NCI-H2196 (cell line): ENCODE measurements around the gene LDLRAD3.
A peak's percentile ranks its signal among the peaks of the same experiment; 100 is the strongest.
"Not testable (repeated sequence)": the region's sequence is repeated elsewhere in the genome, so short reads cannot be mapped to it uniquely, and the experiment has no call there.

Source experiments
- DNase-seq: peaks from one replicate; lab custom pipeline; 2025; ENCODE audit not compliant: unreplicated experiment; lab: John Stamatoyannopoulos, UW

LDLRAD3 gene

DNA sequence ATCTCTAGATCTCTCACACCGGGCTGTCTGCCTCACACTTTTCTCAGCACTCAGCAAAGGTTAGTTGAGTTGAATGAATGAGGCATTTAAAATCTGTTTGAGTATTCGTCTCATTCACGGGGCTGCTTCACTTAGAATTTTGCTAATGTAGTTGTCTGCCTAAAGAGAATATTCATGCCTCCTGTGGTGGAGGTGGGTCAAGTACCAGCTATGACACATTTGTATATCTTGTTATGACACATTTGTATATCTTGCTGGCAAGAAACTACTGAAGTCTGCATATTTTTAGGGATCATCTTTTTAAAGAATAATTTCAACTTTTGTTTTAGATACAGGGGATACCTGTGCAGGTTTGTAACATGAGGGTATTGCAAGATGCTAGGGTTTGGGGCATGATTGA is 43.1 kb downstream of the LDLRAD3 start:
- no peak for DNase-seq

DNA sequence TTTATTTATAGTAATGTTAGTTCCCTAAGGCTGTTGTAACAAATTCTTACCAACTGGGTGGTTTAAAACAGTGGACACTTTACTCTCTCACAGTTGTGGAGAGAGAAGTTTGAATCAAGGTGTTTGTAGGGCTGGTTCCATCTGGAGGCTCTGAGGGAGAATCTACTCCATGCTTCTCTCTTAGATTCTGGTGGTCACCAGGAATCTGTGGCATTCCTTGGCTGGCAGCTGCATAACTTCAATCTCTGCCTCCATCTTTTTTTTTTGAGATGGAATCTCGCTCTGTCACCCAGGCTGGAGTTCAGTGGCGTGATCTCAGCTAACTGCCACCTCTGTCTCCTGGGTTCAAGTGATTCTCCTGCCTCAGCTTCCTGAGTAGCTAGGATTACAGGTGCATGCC is 46.3 kb downstream of the LDLRAD3 start:
- DNase-seq, result no peak

DNA sequence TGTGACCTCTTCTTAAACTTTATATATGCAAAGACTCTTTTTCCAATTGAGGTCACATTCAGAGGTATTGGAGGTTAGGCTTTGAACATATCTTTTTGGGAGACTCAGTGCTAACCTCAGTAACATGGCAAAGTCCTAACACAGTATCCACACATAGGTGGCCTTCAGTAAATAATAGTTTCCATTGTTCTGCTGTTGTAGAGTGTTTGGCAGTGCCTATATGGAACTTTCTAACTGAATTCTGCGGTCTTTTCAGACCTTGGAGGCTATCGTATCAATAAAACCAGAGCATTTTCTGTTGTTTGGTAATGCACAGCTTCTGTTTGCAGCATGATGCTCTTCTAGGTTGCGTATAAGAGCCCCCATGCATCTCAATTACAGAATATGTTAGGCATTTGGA is 47.0 kb downstream of the LDLRAD3 start:
- no peak for DNase-seq

DNA sequence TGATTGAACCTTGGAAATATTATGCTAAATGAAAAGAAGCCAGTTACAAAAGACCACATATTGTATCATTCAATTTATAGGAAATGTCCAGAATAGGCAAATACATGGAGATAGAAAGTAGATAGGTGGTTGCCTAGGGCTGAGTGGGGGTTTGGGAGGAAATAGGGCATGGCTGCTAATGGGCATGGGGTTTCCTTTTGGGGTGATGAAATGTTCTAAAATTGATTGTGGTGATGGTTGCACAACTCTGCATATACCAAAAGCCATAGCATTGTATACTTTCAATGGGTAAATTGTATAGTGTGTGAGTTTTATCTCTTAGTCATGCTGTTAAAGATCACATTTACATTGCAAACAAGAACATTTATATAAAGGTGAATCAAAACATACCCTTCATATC is 48.7 kb downstream of the LDLRAD3 start:
- no peak for DNase-seq

DNA sequence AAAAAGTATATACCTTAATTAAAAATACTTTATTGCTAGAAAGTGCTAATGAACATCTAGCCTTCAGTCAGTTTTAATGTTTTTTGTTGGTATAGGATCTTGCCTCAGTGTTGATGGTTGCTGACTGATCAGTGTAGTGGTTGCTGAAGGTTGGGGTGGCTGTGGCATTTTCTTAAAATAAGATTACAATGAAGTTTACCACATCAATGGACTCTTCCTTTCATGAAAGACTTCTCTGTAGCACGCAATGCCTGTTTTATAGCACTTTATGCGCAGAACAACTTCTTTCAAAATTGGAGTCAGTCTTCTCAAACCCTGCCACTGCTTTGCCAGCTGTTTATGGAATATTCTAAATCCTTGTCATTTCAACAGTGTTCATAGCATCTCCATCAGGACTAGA is 50.6 kb downstream of the LDLRAD3 start:
- no peak for DNase-seq

DNA sequence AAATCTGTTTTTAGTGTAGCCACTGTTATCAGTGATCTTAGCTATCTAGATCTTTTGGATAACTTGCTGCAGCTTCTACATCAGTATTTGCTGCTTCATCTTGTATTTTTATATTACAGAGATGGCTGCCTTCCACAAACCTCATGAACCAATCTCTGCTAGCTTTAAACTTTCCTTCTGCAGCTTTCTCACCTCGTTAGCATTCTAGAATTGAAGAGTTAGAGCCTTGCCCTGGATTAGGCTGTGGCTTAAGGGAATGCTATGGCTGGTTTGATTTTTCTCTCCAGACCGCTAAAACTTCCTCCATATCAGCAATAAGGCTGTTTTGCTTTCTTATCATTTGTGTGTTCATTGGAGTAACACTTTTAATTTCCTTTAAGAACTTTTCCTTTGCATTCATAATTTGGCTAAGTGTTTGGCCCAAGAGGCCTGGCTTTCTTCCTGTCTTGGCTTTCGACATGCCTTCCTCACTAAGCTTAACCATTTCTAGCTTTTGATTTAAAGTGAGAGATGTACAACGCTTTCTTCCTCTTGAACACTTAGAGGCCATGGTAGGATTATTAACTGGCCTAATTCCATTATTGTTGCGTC is 51.9 kb downstream of the LDLRAD3 start:
- DNase-seq, result no peak

DNA sequence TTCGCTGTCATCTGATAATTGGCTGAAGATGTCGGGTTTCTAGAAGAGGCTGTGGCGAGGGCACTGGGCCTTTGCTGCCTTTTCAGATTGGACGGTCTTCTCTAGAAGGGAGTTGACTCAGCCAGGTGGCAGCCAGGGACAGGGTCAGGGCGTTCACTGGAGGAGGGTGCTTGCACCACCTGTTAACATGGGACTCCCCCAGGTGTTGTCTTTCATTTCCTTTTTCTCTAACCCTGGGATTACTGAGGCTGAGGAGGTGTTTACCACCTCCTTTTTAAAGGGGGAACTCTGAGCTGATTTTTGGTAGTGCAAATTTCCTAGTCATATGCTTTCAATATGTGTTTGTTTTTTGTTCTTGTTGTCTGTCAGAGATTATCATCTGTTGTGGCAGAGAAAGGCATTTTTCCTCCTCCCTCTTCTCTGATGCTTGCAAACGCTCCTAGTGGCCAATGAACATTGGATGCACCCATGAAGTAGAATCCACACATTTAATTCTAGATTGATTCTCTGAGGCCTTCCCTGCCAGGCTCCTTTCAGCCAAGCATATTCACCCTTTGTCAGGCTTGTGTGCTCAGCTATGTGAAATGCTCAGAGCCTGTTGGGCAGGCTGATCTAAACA is 54.1 kb downstream of the LDLRAD3 start:
- no peak for DNase-seq

DNA sequence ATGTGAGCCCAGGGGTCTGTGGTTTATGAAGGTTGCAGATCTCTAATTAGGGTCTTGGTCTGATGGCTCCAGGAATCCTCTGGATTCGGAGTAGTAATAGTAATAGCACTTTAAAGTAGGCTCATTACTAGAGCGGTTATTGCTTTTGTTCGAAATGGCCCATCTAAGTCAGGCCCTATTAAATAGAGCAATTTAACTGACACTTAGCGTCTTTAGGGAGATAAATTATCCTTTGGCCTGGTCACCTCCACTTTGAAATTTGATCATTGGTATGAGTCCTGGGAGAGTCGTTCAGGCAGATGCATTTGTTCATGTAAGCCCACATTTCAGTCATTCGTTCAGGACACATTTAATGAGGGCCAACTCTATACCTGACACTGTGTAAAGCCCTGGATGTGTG is 54.8 kb downstream of the LDLRAD3 start:
- no peak for DNase-seq

DNA sequence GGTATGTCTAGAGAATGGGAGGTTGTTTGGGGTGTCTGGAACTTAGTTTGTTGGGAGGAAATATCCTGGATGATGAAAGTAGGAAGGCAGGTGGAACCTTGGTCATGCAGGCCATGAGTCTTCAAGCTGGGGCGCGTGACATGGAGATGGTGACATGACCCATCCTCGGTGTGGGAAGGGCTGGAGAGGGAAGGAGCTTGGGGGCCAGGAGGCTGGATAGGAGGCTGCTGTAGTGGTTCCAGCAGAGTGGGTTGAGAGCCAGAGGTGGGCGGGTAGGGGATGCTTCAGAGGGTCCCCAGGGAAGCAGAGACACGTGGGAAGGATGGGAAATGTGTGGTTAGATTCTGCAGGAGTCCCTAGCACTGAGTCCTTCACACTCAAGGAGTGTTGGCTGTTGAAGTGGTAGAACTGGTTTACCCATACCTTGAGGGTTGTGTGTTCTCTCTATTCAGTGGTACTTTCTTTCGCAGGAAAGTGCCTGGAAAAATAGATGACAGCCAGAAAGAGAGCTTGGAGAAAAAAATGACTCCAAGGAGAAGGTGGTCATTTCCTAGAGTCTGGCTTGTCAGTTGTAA is 56.8 kb downstream of the LDLRAD3 start:
- DNase-seq, result peak; percentile 48

DNA sequence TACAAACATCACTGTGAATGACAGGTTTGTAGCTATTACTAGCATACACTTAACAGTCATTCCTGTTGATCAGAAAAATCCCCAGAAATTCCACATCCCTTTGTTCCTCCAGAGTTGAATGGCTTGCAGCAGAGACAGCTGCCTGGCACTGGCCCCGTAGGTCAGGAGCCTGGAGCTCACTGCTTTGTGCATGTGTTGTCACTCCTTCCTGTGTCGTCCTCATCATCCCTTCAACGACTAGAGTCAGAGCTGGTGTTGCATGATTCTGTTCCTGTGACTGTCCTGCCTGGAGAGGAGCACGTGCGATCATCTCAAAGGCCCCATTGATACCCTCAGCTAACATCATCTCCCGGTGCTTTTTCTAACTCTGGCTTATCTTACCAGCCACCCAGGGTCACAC is 58.3 kb downstream of the LDLRAD3 start:
- no peak for DNase-seq

DNA sequence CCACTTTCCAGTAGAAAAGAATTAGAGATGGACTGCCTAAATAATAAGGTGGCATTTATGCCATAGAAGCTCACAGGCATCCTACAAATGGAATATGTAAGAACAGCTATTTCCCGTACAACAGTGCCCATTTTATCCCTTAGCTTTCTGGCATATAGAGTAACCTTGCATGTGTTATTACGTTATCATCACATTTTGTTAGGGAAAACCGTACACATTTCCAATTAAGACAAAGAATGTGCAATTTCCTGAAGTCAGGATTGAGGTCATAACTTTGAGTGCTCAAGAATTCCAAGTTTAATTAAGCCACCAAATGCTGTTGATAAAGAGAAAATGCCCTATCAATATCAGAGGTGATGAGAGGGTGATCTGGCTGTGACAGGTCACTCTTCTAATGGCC is 58.9 kb downstream of the LDLRAD3 start:
- DNase-seq, result no peak

DNA sequence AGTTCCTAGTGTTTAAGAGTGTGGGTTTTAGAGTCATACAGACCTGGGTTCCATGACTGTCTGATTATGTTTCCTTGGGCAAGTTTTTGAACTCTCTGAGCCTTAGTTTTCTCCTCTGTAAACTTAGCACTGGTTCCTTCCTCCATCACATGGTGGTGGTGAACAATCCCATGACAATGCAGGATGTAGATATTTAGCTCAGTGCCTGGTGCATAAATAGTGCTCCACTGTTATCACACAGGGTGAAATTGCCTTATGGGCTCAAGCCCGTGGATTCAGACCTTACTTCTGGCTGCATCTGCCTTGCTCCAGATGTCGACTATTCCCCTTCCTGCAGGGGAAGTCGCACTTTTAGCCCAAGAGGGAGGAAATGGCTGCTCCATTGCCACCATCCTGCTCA is 62.7 kb downstream of the LDLRAD3 start:
- DNase-seq, result no peak

DNA sequence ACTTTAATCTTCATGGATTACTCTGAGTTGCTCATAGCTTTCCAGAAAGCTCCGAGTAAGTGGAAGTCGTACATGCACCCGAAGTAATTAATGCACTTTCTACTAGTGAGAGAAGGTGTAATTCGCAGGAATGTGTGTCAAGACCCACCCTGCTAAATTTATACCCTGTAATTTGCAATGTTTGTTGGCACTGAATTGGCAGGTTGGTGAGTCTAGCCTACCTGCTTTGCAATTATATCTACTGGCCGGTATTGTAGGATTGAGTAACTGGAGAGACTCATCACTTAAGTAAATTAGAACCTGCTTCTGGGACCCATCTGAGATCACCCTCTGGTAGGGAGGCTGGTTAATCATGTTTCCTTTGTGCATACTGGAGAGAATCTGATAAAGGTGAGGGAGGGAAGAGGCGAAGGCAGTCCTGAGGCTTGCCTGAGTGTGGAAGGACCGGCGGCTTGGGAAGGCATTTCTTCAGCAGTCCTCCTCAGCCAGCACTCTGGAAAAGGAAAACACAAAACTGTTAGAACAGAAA is 63.3 kb downstream of the LDLRAD3 start:
- no peak for DNase-seq

DNA sequence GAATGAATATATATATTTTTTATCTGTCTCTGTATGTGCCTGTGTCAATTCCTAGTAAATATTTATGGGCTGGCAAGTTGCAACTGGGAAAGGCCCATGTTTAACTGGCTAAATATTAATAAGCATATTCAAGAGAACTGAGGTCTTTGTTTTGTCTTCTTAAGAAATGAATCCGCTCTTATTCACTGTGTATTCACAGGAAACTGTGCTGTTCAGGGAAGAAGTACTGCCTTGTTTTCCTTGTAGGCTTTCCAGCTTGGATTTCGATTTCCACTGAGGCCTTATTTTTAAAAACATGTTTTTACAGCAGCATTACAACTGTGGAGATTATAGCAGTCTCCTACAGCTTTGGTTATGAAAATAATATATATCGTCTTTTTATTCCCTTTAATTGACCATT is 64.7 kb downstream of the LDLRAD3 start:
- DNase-seq, result no peak

DNA sequence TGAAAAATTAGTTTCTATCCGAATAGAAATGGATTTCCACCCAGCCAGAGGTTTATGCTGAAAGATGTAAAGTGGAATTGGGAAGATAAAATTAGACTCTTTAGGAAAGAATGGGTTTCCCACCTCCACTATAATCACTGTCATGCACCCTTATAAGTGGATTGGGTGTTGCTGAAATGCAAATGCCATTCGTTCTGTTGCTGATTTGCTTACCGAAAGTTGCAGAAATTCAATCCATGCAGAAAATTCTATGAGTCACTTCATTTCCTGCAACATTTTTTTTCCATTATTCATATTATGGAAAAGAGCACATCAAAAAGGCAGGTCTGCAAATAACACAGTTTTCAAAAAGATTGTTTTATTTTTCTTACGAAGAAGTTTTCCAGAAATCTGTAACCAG is 65.6 kb downstream of the LDLRAD3 start:
- DNase-seq, result no peak

DNA sequence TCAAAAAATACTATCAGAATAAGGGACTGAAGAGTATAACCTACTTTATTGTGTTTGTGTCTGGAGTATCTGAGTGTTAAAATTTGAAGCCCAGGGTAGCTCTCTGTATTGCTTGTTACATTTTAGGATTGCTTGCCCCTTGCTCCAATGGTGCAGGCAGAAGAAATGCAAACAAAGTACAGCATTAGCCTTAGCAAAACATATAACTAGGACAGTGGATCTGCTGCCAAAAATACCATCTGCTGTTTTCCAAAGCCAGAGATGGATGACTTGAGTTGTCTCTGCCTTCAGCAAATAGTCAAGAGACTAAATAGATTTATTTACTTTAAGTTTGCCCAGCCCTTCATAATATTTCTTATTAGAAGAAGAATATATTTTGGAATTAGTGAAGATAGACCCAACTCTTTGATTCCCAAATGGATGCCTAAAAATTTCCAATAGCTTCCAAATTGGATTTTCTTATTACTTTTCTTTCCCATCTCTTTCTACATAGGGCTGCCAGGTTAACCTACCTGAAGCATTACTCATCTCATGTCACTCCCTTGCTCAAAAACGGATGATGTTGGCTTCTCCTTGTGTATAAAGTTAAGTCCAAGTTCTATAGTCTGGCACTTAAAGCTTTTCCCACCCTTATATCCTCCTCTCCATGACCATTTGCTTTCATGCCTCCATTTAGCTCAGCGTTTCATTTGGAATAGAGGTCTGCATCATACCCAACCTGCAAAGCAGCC is 66.3 kb downstream of the LDLRAD3 start:
- peak; percentile 33 for DNase-seq

DNA sequence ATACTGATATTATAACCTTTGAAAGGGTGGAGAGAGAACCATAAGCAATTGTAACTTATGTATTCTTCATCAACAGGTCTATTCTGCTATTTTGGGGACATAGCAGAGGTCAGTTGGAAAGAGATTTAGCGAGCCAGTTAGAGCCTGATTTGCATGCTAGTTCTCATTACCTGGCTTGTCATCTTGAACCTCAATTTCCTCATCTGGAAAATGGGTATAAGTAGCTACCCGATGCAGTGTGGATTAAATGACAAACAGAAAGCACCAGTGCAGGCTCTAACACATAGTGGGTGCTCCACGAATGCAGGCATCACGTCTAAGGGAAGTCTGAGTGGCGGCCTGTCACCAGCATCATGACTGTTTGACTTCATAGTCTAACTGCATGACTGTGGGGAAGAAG is 67.7 kb downstream of the LDLRAD3 start:
- DNase-seq, result no peak

DNA sequence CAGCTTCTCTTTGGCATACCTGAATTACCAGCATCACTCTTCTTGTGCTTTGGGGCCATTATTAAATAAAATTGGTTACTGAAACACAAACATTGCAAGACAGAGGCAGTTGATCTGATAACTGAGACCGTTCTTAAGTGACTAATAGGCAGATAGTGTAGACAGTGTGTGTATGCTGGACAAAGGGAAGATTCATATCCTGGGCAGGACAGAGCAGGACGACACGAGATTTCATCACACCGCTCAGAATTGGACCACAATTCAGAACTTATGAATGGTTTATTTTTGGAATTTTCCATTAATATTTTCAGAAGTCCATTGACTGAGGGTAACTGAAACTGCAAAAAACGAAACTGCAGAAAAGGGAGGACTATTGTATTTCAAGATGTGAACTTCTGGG is 68.6 kb downstream of the LDLRAD3 start:
- DNase-seq, result no peak

DNA sequence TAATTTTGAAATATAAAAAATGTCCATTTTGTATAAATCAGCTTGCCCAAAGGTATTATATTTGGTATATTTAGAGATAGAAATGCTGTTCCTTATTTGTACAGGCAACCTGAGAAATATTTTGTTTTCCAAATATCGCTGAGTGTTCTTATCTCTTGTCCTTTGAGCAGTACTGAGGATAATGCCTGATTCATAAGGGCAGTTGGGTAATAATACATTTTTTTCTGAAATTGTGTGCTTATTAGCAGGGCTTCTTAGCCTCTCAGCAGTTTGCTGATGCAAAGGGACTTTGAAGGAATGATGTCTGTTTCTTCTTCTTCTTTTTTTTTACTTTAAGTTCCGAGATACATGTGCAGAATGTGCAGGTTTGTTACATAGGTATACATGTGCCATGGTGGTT is 69.1 kb downstream of the LDLRAD3 start:
- no peak for DNase-seq

DNA sequence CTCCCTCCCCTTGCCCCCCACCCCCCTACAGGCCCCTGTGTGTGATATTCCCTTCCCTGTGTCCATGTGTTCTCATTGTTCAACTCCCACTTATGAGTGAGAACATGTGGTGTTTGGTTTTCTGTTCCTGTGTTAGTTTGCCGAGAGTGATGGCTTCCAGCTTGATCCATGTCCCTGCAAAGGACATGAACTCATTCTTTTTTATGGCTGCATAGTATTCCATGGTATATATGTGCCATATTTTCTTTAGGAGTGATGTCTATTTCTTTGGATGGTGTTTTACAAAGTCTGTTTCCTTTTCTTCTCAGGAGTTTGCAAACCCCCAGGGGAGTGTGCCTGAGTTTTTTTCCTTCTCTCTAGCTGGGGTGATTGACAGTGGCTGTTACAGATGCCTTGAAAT is 69.6 kb downstream of the LDLRAD3 start:
- DNase-seq, result not testable (repeated sequence)

DNA sequence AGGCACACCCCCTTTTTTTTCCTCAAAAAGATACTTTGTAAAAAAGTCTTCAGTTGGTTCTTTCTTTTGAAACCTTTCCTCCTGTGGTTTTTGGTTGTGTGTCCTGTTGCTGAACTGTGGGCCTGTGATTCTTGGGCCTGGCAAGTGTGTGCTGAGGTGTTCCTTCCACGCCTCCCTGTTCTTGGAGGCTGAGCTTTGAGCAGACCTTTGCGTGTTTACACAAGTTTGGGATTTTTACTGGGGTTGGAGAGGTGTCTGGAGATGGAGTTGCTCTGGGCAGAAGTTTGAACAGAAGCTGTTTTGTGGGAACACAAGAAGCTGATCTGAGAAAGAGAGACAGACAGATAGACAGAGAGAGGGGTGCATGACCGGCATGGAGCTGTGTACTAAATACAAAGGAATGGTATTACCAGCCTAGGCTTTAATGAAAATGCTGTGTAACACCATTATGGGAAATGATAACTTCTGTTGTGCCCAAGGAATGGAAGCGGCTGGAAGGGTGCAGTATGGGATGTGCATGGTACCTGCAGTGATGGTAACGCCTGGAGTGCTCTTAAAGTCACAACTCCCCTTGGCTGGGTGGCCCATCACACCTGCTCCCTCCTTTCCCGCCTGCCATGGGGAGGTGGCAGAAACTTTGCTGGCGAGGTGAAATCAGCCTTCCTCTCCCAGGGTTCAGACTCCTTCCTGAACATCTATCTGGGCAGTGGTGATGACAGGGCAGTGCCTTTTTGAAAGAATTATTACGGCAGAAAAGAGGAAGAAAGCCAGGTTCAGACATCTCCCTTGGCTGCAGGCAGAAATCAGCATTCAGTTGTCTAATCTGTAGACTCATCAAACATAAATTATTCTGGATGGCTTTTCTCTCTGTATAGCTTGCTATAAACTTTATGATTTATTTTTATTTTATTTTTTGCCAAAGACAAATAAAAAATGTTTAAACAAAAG is 70.4 kb downstream of the LDLRAD3 start:
- no peak for DNase-seq
